NCI-H146 (cell line): ENCODE data around the gene TMEM161B.
"Not testable (repeated sequence)": the region's sequence is repeated elsewhere in the genome, so short reads cannot be mapped to it uniquely, and the experiment has no call there.

Source experiments
- DNase-seq: peaks from one replicate; lab custom pipeline; 2025; lab: John Stamatoyannopoulos, UW

The TMEM161B gene

DNA sequence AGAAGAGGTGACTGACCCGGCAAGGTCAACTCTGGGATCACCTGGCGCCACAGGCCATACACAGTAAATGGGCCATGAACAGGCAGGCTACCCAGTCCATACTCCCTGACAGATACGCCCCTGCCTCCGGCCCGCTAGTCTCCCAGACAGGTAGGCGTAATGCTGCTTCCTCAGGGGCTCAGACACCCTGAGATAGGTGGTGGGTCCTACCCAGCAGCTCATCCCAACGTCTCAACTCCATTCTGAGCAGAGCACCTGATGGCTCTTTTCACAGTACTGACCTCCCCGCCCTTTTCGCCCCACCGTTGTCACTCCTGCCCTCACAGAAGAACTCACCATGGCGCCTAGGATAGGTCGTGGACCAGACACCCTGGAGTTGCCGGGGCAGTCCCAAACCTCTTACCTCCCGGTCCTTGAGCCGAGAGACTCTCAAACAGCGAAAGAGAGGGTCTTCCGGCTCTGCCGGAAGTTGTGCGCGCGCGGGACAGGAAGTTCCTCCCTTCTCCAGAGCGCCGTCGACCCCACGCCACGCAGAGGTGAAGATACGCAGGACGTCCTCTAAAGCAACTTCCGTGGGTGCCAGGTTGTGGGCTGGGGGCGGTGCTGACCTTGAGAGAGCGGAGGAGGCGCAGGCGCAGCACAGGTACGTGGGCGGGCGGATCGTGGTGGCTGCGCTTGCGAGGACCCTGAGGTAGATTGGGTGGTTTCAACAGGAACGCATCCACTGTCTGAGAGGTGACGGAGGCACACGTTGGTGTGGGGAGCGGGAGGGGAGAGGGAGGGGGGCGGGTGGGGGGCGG, at the start of gene TMEM161B:
Gene TMEM161B (minus strand): TSS at position 461 of the 800 bp plus-strand sequence. CDS start 122 bp downstream, at position 339.
- DNase-seq = peak; percentile 95

DNA sequence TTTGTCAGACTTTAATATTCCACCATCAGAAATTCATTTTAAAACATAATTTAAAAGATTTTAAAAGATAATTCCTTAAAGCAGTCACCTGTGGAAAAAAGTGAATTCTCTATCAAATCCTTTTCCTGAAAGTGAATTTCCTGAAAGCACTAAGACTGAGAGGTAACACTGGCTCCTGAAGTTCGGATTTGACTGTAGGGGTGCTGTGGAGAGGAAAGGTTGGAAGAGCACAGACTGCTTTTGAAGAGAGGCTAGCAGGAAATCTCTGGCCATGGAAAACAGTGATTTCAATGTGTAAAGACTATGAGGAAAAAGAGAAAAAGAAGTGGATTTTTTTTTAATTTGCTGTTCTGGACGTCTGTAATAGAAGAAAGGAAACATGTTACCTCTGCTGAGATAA, 35.7 kb upstream of the TMEM161B start:
- DNase-seq = no peak

DNA sequence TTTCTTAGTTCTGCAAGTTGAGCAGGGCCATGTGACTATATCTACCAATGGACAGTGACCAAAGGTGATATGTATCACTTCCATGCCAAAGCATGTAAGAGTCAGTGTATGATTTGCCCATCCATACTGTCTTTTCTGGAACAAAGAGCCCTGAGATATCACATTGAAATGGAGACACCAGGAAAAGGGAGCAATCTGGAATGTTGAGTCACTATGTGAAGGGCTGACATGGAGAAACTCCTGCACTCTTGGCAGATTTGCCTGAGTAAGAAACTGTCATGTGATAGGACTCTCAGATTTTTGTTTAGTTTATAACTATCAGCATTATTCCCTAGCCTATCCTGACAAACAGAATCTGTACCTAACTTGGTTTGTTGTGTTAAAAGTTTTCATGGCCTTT, 29.8 kb upstream of the TMEM161B start:
- no peak for DNase-seq

- no peak for DNase-seq
Observed at GRCh38 chr5:88290801-88291200, 22.2 kb upstream of the TMEM161B start.

- no peak for DNase-seq
Observed at GRCh38 chr5:88288528-88289197, 20.0 kb upstream of the TMEM161B start.

- no peak for DNase-seq
Observed at GRCh38 chr5:88287846-88288527, 19.3 kb upstream of the TMEM161B start.

GRCh38 chr5:88287302-88287701, 18.7 kb upstream of the TMEM161B start:
- no peak for DNase-seq

- no peak for DNase-seq
Observed at GRCh38 chr5:88283690-88284089, 15.0 kb upstream of the TMEM161B start.

DNA sequence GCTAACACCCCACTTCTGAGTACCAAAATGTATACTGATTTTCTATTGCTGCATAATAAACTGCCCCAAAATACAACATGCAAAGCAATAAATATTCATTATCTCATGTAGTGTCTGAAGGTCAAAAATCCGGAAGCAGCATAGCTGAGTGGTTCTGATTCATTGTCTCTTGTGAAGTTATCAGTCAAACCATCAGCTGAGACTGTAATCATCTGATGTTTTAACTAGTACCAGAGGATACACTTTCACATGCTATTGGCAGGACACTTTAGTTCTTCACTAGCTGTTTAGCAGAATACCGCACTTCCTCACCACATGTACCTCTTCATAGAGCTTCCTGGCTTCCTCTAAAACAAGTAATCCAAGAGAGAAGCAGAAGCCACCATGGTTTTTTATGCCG, 12.7 kb upstream of the TMEM161B start:
- DNase-seq = no peak

DNA sequence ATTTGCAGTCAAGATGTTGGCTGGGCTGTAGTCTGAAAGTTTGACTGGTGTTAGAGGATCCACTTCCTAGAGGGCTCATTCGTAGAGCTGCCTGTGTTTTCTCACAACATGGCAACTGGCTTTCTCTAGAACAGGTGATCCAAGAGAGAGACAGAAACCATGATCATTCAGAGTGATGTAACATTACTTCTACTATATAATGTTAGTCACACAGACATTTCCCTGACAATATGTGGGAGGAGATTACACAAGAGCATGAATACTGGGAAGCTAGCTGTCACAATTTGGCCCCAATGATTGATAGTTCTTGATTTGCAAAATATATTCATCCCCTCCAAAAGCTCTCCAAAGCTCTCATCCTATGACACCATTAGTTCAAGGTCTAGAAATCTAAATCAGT, 10.9 kb upstream of the TMEM161B start:
- no peak for DNase-seq

DNA sequence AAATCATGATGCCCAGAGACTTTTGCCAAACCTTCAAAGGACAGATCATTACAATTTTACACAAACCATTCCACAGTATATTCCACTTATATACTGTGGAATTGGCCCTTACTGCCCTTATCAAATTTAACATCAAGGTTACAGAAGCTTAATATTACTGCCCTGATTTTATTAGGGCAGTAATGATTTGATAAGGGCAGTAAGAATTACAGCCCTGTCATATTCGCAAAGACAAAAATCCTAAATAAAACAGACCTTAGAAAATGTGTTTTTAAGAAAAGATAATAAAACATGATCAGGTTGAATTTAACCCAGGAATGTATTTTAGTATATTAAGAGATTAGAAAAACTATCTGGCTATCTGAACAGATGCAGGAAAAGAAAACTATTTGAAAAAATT, 7.7 kb upstream of the TMEM161B start:
- no peak for DNase-seq

DNA sequence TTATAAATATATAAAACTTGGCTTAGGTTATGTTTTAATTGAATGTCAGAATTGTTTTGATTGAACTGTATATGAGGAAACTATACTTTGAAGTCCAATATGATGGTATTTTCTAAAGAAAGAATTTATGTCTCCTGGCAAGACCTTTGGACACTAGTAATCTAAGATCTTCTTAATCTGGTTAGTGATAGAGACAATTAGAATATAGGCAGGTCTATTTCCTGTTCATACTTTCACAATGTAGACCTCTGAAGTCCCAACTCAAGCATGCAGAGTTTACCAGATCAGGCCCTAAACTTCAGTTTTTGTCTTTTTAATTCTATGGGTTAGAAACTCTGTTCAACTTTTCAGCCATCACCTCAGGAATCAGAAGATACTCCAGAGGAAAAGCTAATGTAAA, 6.9 kb upstream of the TMEM161B start:
- no peak for DNase-seq

DNA sequence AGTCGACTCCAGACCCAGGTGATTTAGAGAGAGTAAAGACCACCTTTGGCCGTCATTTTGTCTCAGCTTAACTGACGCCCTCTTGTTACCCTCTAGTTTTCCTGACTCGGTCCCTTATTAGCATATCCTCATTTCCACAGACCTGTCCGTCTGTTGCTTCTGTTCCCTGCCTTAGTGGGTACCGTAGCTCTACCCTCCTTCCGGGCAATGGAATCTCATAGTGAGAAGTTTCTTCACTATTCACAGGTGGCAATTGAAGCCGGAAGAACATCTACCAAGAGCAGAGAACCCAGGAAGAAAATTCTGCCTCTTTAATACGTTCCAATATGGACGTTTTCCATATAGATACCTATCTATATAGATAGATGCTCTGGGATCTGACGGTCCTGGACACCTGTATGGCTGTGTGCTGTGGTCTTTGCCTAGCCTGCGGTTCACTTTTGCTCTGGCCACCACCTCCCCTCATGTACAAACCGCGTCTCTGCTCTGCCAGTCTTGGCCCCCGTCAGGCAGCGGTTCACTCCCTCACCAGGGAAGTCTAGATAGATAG, 652 bp upstream of the TMEM161B start:
- DNase-seq = peak; percentile 41

DNA sequence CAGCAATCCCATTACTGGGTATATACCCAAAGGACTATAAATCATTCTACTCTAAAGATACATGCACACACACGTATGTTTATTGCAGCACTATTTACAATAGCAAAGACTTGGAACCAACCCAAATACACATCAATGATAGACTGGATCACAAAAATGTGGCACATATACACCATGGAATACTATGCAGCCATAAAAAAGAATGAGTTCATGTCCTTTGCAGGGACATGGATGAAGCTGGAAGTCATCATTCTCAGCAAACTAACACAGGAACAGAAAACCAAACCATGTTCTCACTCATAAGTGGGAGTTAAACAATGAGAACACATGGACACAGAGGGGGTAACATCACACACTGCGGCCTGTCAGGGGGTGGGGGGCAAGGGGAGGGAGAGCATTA, 4.1 kb downstream of the TMEM161B start:
- DNase-seq = not testable (repeated sequence)

- DNase-seq = no peak
Observed at GRCh38 chr5:88263349-88263748, 5.3 kb downstream of the TMEM161B start.

DNA sequence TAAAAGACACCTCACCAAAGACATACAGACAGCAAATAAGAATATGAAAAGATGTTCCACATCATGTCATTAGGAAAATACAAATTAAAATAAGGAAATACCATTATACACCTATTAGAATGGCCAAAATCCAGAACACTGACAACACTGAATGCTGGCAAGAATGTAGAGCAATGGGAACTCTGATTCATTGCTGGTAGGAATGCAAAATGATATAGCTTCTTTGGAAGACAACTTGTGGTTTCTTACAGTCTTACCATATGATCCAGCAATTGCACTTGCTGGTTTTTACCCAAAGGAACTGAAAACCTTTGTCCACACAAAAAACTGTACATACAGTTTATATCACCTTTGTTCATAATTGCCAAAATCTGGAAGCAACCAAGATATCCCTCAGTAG, 6.5 kb downstream of the TMEM161B start:
- no peak for DNase-seq

DNA sequence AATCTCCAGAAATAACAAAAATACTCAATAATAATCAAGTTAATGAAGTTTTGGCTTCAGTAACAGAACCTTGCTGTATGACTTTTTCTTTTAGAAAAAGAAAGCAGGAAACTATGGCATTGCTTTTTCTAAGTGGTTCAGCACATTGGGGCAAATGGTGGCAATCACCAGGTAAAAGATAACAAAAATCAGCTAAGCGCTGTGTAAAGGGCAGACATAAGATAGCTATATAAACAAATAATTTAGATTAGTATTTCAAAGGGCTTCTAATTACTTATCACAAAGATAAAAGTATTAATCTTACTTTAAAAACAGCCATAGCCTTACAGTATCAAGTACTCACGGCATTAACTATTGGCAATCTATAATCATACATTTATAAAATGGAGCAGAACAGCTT, 10.0 kb downstream of the TMEM161B start:
- no peak for DNase-seq

DNA sequence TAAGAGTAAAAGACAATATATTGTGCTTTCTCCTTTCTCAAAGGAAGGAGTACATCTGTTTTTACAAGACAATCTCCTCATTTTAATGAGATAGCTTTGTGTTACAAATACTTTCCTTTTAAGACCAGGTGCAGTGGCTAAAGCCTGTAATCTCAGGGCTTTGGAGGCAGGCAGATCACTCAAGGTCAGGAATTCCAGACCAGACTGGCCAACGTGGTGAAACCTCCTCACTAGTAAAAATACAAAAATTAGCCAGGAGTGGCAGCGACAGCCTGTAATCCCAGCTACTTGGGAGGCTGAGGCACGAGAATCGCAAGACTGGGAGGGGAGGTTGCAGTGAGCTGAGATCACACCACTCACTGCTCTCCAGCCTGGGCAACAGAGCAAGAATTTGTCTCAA, 11.8 kb downstream of the TMEM161B start:
- no peak for DNase-seq

DNA sequence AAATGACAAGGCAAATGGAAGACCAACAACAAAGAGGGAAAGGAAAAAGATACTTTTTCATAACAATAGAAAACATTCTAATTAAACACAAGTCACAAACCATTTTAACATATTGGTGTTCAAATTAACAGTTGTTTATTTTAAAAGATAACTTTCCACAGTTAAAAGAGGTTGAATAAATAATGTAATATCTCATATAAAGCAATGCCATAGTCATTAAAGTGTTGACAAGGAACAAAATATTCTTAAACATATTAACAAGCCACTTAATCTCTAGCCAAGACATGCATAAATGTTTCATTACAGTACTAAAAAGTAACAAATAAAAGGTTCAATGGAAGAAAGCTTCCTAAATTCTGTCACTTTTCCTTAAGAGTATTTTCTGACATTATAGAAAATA, 12.6 kb downstream of the TMEM161B start:
- DNase-seq = no peak

GRCh38 chr5:88254320-88254719, 14.3 kb downstream of the TMEM161B start:
- no peak for DNase-seq

DNA sequence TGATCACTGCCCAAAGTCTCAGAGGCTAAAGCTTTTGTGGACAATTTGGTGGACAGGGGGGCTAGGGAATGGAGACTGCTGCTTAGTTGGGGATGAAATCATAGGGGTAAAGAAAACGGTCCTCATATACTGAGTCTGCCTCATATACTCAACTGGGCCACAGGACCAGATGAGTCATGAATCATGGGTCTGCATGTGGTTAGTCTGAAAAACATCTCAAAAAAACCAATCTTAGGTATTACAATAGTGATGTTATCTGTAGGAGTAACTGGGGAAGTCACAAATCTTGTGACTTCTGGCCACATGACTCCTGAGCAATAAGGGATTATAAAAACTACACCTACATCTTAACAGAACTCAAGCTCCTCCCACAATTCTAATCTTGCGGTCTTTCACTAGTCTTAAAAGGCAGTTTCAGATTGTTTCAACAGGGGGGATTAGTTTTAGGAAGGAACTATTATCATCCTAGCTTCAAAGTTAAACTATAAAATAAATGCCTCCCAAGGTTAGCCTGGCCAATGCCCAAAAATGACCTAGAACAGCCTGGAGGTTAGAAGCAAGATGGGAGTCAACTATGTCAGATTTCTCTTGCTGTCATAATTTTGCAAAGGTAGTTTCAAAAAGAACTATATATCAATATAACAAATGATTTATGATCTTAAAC, 17.5 kb downstream of the TMEM161B start:
- DNase-seq = no peak

GRCh38 chr5:88250010-88250409, 18.6 kb downstream of the TMEM161B start:
- no peak for DNase-seq
